Upper lobe of left lung (tissue), 6 donors: ENCODE measurements around the gene EFNA2. TPM values are rescaled to one million over a fixed set of nuclear protein-coding genes. Genes with fewer than 3 reads are reported as not detected.

Source experiments
- ATAC-seq, 2 donors: fragments of 200-7000 bp; cut with Tn5 transposase; one replicate each; pipeline ENCODE4 v1.9.1; 2022; ENCODE audit warnings: mild to moderate bottlenecking in 2 of 2, moderate library complexity in 2 of 2; ENCODE audit not compliant: low FRiP score in 2 of 2
- DNase-seq, 2 donors: peaks; one replicate each; pipeline ENCODE4 v3.0.0-alpha.2; 2019 to 2020
- H3K27ac ChIP-seq, 4 donors: fragments of 200-600 bp; sonication (generic); one replicate each; pipeline ENCODE4 v1.5.1; 2016 to 2019
- H3K27me3 ChIP-seq, 4 donors: fragments of 200-600 bp; sonication (generic); one replicate each; pipeline ENCODE4 v1.5.1; 2017 to 2019
- H3K36me3 ChIP-seq, 4 donors: fragments of 200-600 bp; sonication (generic); one replicate each; pipeline ENCODE4 v1.5.1; 2016 to 2019
- H3K4me1 ChIP-seq, 4 donors: fragments of 200-600 bp; sonication (generic); one replicate each; pipeline ENCODE4 v1.5.1; 2018 to 2019
- H3K4me3 ChIP-seq, 4 donors: fragments of 200-600 bp; sonication (generic); one replicate each; pipeline ENCODE4 v1.5.1; 2017 to 2019; ENCODE audit warnings: mild to moderate bottlenecking in 2 of 4, moderate library complexity in 1 of 4
- H3K9me3 ChIP-seq, 4 donors: fragments of 200-600 bp; sonication (generic); one replicate each; pipeline ENCODE4 v1.5.1; 2018 to 2019
- CTCF ChIP-seq, 6 experiments: fragments of 450-650 bp in 4 of 6; fragments of 200-600 bp in 2 of 6; sonication (generic) in 2 of 6; IDR thresholded peaks; one replicate each; pipeline ENCODE4 v1.5.1; 2016 to 2019; ENCODE audit warnings: antibody characterized with exemption in 6 of 6
- EP300 ChIP-seq, 4 donors: sonication (generic); formaldehyde crosslinking; IDR thresholded peaks; one replicate each; pipeline ENCODE4 v1.5.1; 2017; ENCODE audit warnings: antibody characterized with exemption in 4 of 4, control low read depth in 2 of 4
- POLR2A ChIP-seq, 4 donors: fragments of 450-650 bp; IDR thresholded peaks; one replicate each; pipeline ENCODE4 v1.5.1; 2016 to 2017; ENCODE audit warnings: antibody characterized with exemption in 4 of 4, mild to moderate bottlenecking in 2 of 4
- POLR2AphosphoS5 ChIP-seq, 2 donors: sonication (generic); formaldehyde crosslinking; IDR thresholded peaks; one replicate each; pipeline ENCODE4 v1.5.1; 2017; ENCODE audit warnings: antibody characterized with exemption in 2 of 2
- WGBS, 2 donors: methylation state at CpG; one replicate each; pipeline ENCODE4 v1.1.5; 2017 to 2018; 5-methylcytosine and 5-hydroxymethylcytosine counted together
- total RNA-seq, 6 donors: library from RNA; depleted of rRNA in 4 of 6; stranded (reverse); fragments of >200 nt in 4 of 6; gene quantifications; one replicate each; pipeline versions ENCODE4 v1.1.0 to v1.2.1, GENCODE V29; 2016 to 2021
- donor health status: DM: no; HTN: no; CAD: no; lungs with moderate emphysema.
- donor health status: DM: no; HTN: yes; CAD: no; lungs with severe emphysema.

The EFNA2 gene
- total RNA-seq, 6 donors from 2014 or later = not detected

- TF ChIP-seq POLR2A (IDR thresholded peaks at IDR 0.05) (no peak), EP300 (IDR thresholded peaks at IDR 0.05) (no peak)
- H3K4me1 ChIP-seq = no peaks in the 10 kb centered on the region
- 81 to 82% methylated on average over 23 to 28 of the region's 28 CpGs for WGBS, 2 donors
- no peak overlapping the region for H3K4me3 ChIP-seq
- H3K27ac ChIP-seq = no peak overlapping the region
- no peaks in the 10 kb centered on the region for H3K27me3 ChIP-seq
- H3K9me3 ChIP-seq = no peaks in the 10 kb centered on the region
- no peaks in the 10 kb centered on the region for H3K36me3 ChIP-seq
- DNase-seq (no peak), ATAC-seq (no peak)
Observed at GRCh38 chr19:1340681-1341469, 55.2 kb downstream of the EFNA2 start.

- no peak for TF ChIP-seq POLR2AphosphoS5 (IDR thresholded peaks at IDR 0.05)
- no peak for TF ChIP-seq POLR2A (IDR thresholded peaks at IDR 0.05)
- no peak for TF ChIP-seq EP300 (IDR thresholded peaks at IDR 0.05)
- TF ChIP-seq CTCF (IDR thresholded peaks at IDR 0.05) = no peak
- H3K4me3 ChIP-seq = no peak overlapping the region
- 45 to 65% methylated on average over 7 of the region's 7 CpGs for WGBS, 2 donors
- no peaks in the 10 kb centered on the region for H3K27me3 ChIP-seq
- no peaks in the 10 kb centered on the region for H3K36me3 ChIP-seq
- H3K9me3 ChIP-seq = no peaks in the 10 kb centered on the region
- DNase-seq = no peak
- H3K27ac ChIP-seq = no peak overlapping the region
- ATAC-seq = no peak
- no peaks in the 10 kb centered on the region for H3K4me1 ChIP-seq
Observed at GRCh38 chr19:1343041-1343440, 57.4 kb downstream of the EFNA2 start.

- H3K9me3 ChIP-seq = no peaks in the 10 kb centered on the region
- H3K4me3 ChIP-seq = no peak overlapping the region
- H3K36me3 ChIP-seq = no peaks in the 10 kb centered on the region
- H3K27me3 ChIP-seq = no peaks in the 10 kb centered on the region
- WGBS, 2 donors = 87 to 88% methylated on average over 18 of the region's 18 CpGs
- no peak for DNase-seq
- no peak for ATAC-seq
- H3K4me1 ChIP-seq = peaks cover 4 to 8% (median 5%) of the 10 kb centered on the region in 4 donors
- H3K27ac ChIP-seq = no peak overlapping the region
- no peak for TF ChIP-seq EP300 (IDR thresholded peaks at IDR 0.05)
- TF ChIP-seq POLR2A (IDR thresholded peaks at IDR 0.05) = no peak
- no peak for TF ChIP-seq POLR2AphosphoS5 (IDR thresholded peaks at IDR 0.05)
- TF ChIP-seq CTCF (IDR thresholded peaks at IDR 0.05) = no peak
Observed at GRCh38 chr19:1349211-1349610, 63.5 kb downstream of the EFNA2 start.

GRCh38 chr19:1350867-1351266, 65.2 kb downstream of the EFNA2 start:
- 60 to 66% methylated on average over 4 to 5 of the region's 5 CpGs for WGBS, 2 donors
- H3K27ac ChIP-seq = no peak overlapping the region
- no peaks in the 10 kb centered on the region for H3K9me3 ChIP-seq
- H3K27me3 ChIP-seq = no peaks in the 10 kb centered on the region
- ATAC-seq (no peak), DNase-seq (no peak)
- H3K4me1 ChIP-seq = peaks cover 9 to 16% (median 11%) of the 10 kb centered on the region in 4 donors
- H3K36me3 ChIP-seq = no peaks in the 10 kb centered on the region
- TF ChIP-seq POLR2A (IDR thresholded peaks at IDR 0.05) (no peak), POLR2AphosphoS5 (IDR thresholded peaks at IDR 0.05) (no peak), EP300 (IDR thresholded peaks at IDR 0.05) (no peak), CTCF (IDR thresholded peaks at IDR 0.05) (no peak)
- H3K4me3 ChIP-seq = no peak overlapping the region

Other genes with a start within 250 kb of the EFNA2 start
- 100 to 1,000 TPM in 2 of 6 donors, 10 to 100 TPM in 4; 34.1 to 224 (median 58.2) TPM for gene ABCA7, start 245.8 kb upstream of the EFNA2 start, total RNA-seq
- gene ARHGAP45, start 218.7 kb upstream of the EFNA2 start, total RNA-seq = 100 to 1,000 TPM in 4 of 6 donors, 10 to 100 TPM in 2; 91.6 to 332 (median 123) TPM
- 100 to 1,000 TPM in 4 of 6 donors, 10 to 100 TPM in 2; 50.0 to 176 (median 103) TPM for gene POLR2E, start 190.5 kb upstream of the EFNA2 start, total RNA-seq
- 100 to 1,000 TPM; 370 to 717 (median 484) TPM for gene GPX4, start 181.9 kb upstream of the EFNA2 start, total RNA-seq
- 100 to 1,000 TPM in 4 of 6 donors, 10 to 100 TPM in 2; 44.8 to 159 (median 106) TPM for gene SBNO2, start 111.6 kb upstream of the EFNA2 start, total RNA-seq
- gene STK11, start 80.1 kb upstream of the EFNA2 start, total RNA-seq = 100 to 1,000 TPM in 1 of 6 donors, 10 to 100 TPM in 5; 50.2 to 168 (median 63.2) TPM
- 1 to 10 TPM in 3 of 6 donors, under 1 TPM in 1, not detected in 2; 0.30 to 1.8 (median 1.0) TPM for gene CBARP, start 47.9 kb upstream of the EFNA2 start, total RNA-seq
- 100 to 1,000 TPM in 3 of 6 donors, 10 to 100 TPM in 3; 56.0 to 187 (median 113) TPM for gene ATP5F1D, start 44.1 kb upstream of the EFNA2 start, total RNA-seq
- gene MIDN, start 37.3 kb upstream of the EFNA2 start, total RNA-seq = 100 to 1,000 TPM in 2 of 6 donors, 10 to 100 TPM in 4; 33.5 to 176 (median 75.9) TPM
- 1,000 to 10,000 TPM in 1 of 6 donors, 100 to 1,000 TPM in 5; 326 to 1,348 (median 441) TPM for gene CIRBP, start 16.5 kb upstream of the EFNA2 start, total RNA-seq
- 10 to 100 TPM; 43.0 to 85.3 (median 59.6) TPM for gene FAM174C, start 10.3 kb upstream of the EFNA2 start, total RNA-seq
- gene NDUFS7, start 98.0 kb downstream of the EFNA2 start, total RNA-seq = 100 to 1,000 TPM in 4 of 6 donors, 10 to 100 TPM in 2; 38.8 to 121 (median 100) TPM
- gene GAMT, start 115.7 kb downstream of the EFNA2 start, total RNA-seq = 10 to 100 TPM in 2 of 6 donors, 1 to 10 TPM in 4; 4.0 to 12.1 (median 8.1) TPM
- gene DAZAP1, start 121.7 kb downstream of the EFNA2 start, total RNA-seq = 100 to 1,000 TPM in 1 of 6 donors, 10 to 100 TPM in 5; 38.9 to 107 (median 78.7) TPM
- 1,000 to 10,000 TPM in 5 of 6 donors, 100 to 1,000 TPM in 1; 825 to 2,012 (median 1,317) TPM for gene RPS15, start 152.5 kb downstream of the EFNA2 start, total RNA-seq
- gene APC2, start 164.2 kb downstream of the EFNA2 start, total RNA-seq = 1 to 10 TPM in 1 of 6 donors, under 1 TPM in 4, not detected in 1; 0.06 to 1.0 (median 0.11) TPM
- 10 to 100 TPM; 27.2 to 82.8 (median 37.5) TPM for gene C19orf25, start 193.3 kb downstream of the EFNA2 start, total RNA-seq
- 10 to 100 TPM in 2 of 6 donors, 1 to 10 TPM in 4; 2.7 to 47.1 (median 6.8) TPM for gene PCSK4, start 204.5 kb downstream of the EFNA2 start, total RNA-seq
- gene REEP6, start 205.3 kb downstream of the EFNA2 start, total RNA-seq = 1 to 10 TPM; 2.0 to 7.8 (median 3.1) TPM
- gene ADAMTSL5, start 227.1 kb downstream of the EFNA2 start, total RNA-seq = 10 to 100 TPM in 1 of 6 donors, 1 to 10 TPM in 4, under 1 TPM in 1; 0.89 to 11.5 (median 4.9) TPM
- not detected for gene PLK5, start 238.2 kb downstream of the EFNA2 start, total RNA-seq